Activated CD8-positive, alpha-beta T cell treated with anti-CD3 and anti-CD28 coated beads, Interleukin-2, amount 10 ng/mL, durations not matched to agents 7 days and 5 days (primary cell): ENCODE results near the gene DHRS3. TPM values are rescaled to one million over a fixed set of nuclear protein-coding genes. Genes with fewer than 3 reads are reported as not detected.
"Not testable (repeated sequence)": the region's sequence is repeated elsewhere in the genome, so short reads cannot be mapped to it uniquely, and the experiment has no call there.

ENCODE experiments used
- ATAC-seq: fragments of 150-1000 bp; cut with Tn5 transposase; one replicate; pipeline ENCODE4 v1.10.0; 2021; ENCODE audit warnings: moderate library complexity
- CTCF ChIA-PET: fragments of 350-600 bp; sonication (Branson Sonifier 250); formaldehyde crosslinking; loops from one replicate; lab custom pipeline; 2021; ENCODE audit warnings: antibody characterized with exemption; lab: Charles Lee
- POLR2A ChIA-PET: fragments of 350-600 bp; sonication (Branson Sonifier 250); formaldehyde crosslinking; loops from one replicate; lab custom pipeline; 2021; ENCODE audit warnings: antibody characterized with exemption; lab: Charles Lee
- DNase-seq: peaks from one replicate; pipeline ENCODE4 v3.0.0-alpha.2; 2020
- H3K27ac Mint-ChIP-seq: one replicate; pipeline ENCODE4 v1.8.0; 2021; ENCODE audit warnings: mild to moderate bottlenecking, mixed read lengths
- H3K27me3 Mint-ChIP-seq: one replicate; pipeline ENCODE4 v1.8.0; 2021; ENCODE audit warnings: low read depth, mixed read lengths
- H3K36me3 Mint-ChIP-seq: one replicate; pipeline ENCODE4 v1.8.0; 2021; ENCODE audit warnings: low read depth, mixed read lengths
- H3K4me1 Mint-ChIP-seq: one replicate; pipeline ENCODE4 v1.8.0; 2021; ENCODE audit warnings: low read depth, mixed read lengths
- H3K4me3 Mint-ChIP-seq: one replicate; pipeline ENCODE4 v1.8.0; 2021; ENCODE audit warnings: mild to moderate bottlenecking, mixed read lengths
- H3K9me3 Mint-ChIP-seq: one replicate; pipeline ENCODE4 v1.8.0; 2022; ENCODE audit warnings: mixed read lengths; ENCODE audit not compliant: insufficient read depth
- total RNA-seq, 2 experiments: library from RNA; stranded (reverse); gene quantifications; one replicate each; pipeline ENCODE4 v1.2.3, GENCODE V29; 2021

Gene DHRS3
- 10 to 100 TPM; 86.8 to 89.5 TPM for total RNA-seq

GRCh38 chr1:12617901-12618660 lies at the start of gene DHRS3:
Gene DHRS3, minus strand, starts transcription at chr1:12618210. Its CDS starts 862 bp downstream, at chr1:12617348.
- Mint-ChIP-seq H3K36me3 (peaks cover 45% of the 10 kb centered on the region), H3K27me3 (no peaks in the 10 kb centered on the region), H3K4me1 (peaks cover 65% of the 10 kb centered on the region), H3K27ac (peak within 1 kb of the TSS; percentile 99), H3K4me3 (peak within 1 kb of the TSS; percentile 99), H3K9me3 (no peaks in the 10 kb centered on the region)
- peak; percentile 71 for ATAC-seq
- DNase-seq = peak; percentile 87
- POLR2A ChIA-PET = interaction anchor here (0.5 to 4.8 kb wide), 29 partner anchors 11 to 1115 kb away, joined by 3 to 55 read pairs (median 4); no protein-coding TSS in a partner anchor
- CTCF ChIA-PET = interaction anchor here (0.7 to 7.6 kb wide), 30 partner anchors 12 to 494 kb away, joined by 3 to 103 read pairs (median 6); no protein-coding TSS in a partner anchor

- no peaks in the 10 kb centered on the region for H3K4me1 Mint-ChIP-seq
- no peak for DNase-seq
- no peaks in the 10 kb centered on the region for H3K36me3 Mint-ChIP-seq
- ChIA-PET POLR2A (no interaction called here), CTCF (interaction anchor here (1.6 kb wide), 1 partner anchor 352 kb away, joined by 4 read pairs; no protein-coding TSS in a partner anchor)
- no peak for ATAC-seq
- peaks cover 12% of the 10 kb centered on the region for H3K27me3 Mint-ChIP-seq
- peaks cover 7% of the 10 kb centered on the region for H3K9me3 Mint-ChIP-seq
- no peak overlapping the region for H3K27ac Mint-ChIP-seq
- H3K4me3 Mint-ChIP-seq = no peak overlapping the region
These were observed 48.2 kb upstream of the DHRS3 start for GRCh38 chr1:12666141-12666735.

GRCh38 chr1:12665511-12665910 lies 47.5 kb upstream of the DHRS3 start:
- Mint-ChIP-seq H3K4me1 (no peaks in the 10 kb centered on the region), H3K27me3 (peaks cover 9% of the 10 kb centered on the region), H3K4me3 (no peak overlapping the region), H3K36me3 (no peaks in the 10 kb centered on the region), H3K9me3 (peaks cover 7% of the 10 kb centered on the region), H3K27ac (no peak overlapping the region)
- CTCF ChIA-PET = interaction anchor here (0.9 kb wide), 1 partner anchor 45 kb away, joined by 4 read pairs; no protein-coding TSS in a partner anchor
- ATAC-seq (no peak), DNase-seq (no peak)
- POLR2A ChIA-PET = no interaction called here

- Mint-ChIP-seq H3K27ac (no peak overlapping the region), H3K4me3 (no peak overlapping the region), H3K36me3 (no peaks in the 10 kb centered on the region), H3K4me1 (peaks cover 8% of the 10 kb centered on the region), H3K9me3 (no peaks in the 10 kb centered on the region), H3K27me3 (peaks cover 5% of the 10 kb centered on the region)
- POLR2A ChIA-PET = no interaction called here
- no peak for DNase-seq
- ATAC-seq = no peak
- CTCF ChIA-PET = interaction anchor here (1.7 to 7.7 kb wide), 2 partner anchors 387 to 538 kb away, joined by 4 to 121 read pairs; no protein-coding TSS in a partner anchor
These were observed 44.5 kb upstream of the DHRS3 start for GRCh38 chr1:12662556-12662955.

GRCh38 chr1:12661606-12662219 lies 43.7 kb upstream of the DHRS3 start:
- Mint-ChIP-seq H3K9me3 (no peaks in the 10 kb centered on the region), H3K36me3 (no peaks in the 10 kb centered on the region), H3K27ac (peak overlapping the region; percentile 4), H3K27me3 (peaks cover 8% of the 10 kb centered on the region), H3K4me3 (no peak overlapping the region), H3K4me1 (peaks cover 12% of the 10 kb centered on the region)
- ATAC-seq = no peak
- ChIA-PET CTCF (interaction anchor here (7.7 kb wide), 1 partner anchor 386 kb away, joined by 121 read pairs; no protein-coding TSS in a partner anchor), POLR2A (no interaction called here)
- no peak for DNase-seq

- peak; percentile 81 for ATAC-seq
- peaks cover 12% of the 10 kb centered on the region for H3K4me1 Mint-ChIP-seq
- DNase-seq = peak; percentile 78
- ChIA-PET CTCF (interaction anchor here (0.6 to 7.7 kb wide), 47 partner anchors 10 to 640 kb away, joined by 3 to 121 read pairs (median 5); partner anchors contain the start of genes AADACL4, DHRS3 and MIIP), POLR2A (interaction anchor here (1.3 kb wide), 1 partner anchor 345 kb away, joined by 3 read pairs; no protein-coding TSS in a partner anchor)
- peak overlapping the region; percentile 0 for H3K27ac Mint-ChIP-seq
- peak overlapping the region; percentile 47 for H3K4me3 Mint-ChIP-seq
- no peaks in the 10 kb centered on the region for H3K36me3 Mint-ChIP-seq
- H3K27me3 Mint-ChIP-seq = peaks cover 10% of the 10 kb centered on the region
- H3K9me3 Mint-ChIP-seq = no peaks in the 10 kb centered on the region
These were observed 40.8 kb upstream of the DHRS3 start for GRCh38 chr1:12658531-12659453.

- ATAC-seq, H3K4me3 Mint-ChIP-seq, H3K27me3 Mint-ChIP-seq, DNase-seq, H3K9me3 Mint-ChIP-seq, H3K27ac Mint-ChIP-seq, H3K36me3 Mint-ChIP-seq: not testable (repeated sequence)
- ChIA-PET CTCF (interaction anchor here (0.6 to 7.7 kb wide), 32 partner anchors 9 to 639 kb away, joined by 3 to 121 read pairs (median 6); partner anchors contain the start of genes AADACL4, DHRS3 and MIIP), POLR2A (interaction anchor here (1.3 kb wide), 1 partner anchor 344 kb away, joined by 3 read pairs; no protein-coding TSS in a partner anchor)
- H3K4me1 Mint-ChIP-seq = peaks cover 12% of the 10 kb centered on the region
These were observed 40.0 kb upstream of the DHRS3 start for GRCh38 chr1:12657885-12658512.

- ChIA-PET POLR2A (interaction anchor here (0.7 kb wide), 1 partner anchor 221 kb away, joined by 3 read pairs; no protein-coding TSS in a partner anchor), CTCF (interaction anchor here (1.9 to 7.7 kb wide), 11 partner anchors 8 to 533 kb away, joined by 6 to 121 read pairs (median 15); partner anchors contain the start of genes AADACL4 and DHRS3)
- no peaks in the 10 kb centered on the region for H3K9me3 Mint-ChIP-seq
These were observed 39.3 kb upstream of the DHRS3 start for GRCh38 chr1:12657060-12657884.

GRCh38 chr1:12656575-12656974 lies 38.6 kb upstream of the DHRS3 start:
- Mint-ChIP-seq H3K27me3 (peaks cover 5% of the 10 kb centered on the region), H3K4me1 (peaks cover 12% of the 10 kb centered on the region)
- CTCF ChIA-PET = interaction anchor here (5.6 to 7.7 kb wide), 2 partner anchors 344 to 381 kb away, joined by 89 to 121 read pairs; no protein-coding TSS in a partner anchor

More at GRCh38 chr1:12657060-12657884, 39.3 kb upstream of the DHRS3 start:
- ATAC-seq = no peak
- H3K27me3 Mint-ChIP-seq = peaks cover 7% of the 10 kb centered on the region
- H3K36me3 Mint-ChIP-seq = no peaks in the 10 kb centered on the region
- H3K27ac Mint-ChIP-seq = no peak overlapping the region
- peaks cover 12% of the 10 kb centered on the region for H3K4me1 Mint-ChIP-seq
- DNase-seq = no peak
- no peak overlapping the region for H3K4me3 Mint-ChIP-seq

More at GRCh38 chr1:12656575-12656974, 38.6 kb upstream of the DHRS3 start:
- Mint-ChIP-seq H3K4me3 (no peak overlapping the region), H3K36me3 (no peaks in the 10 kb centered on the region), H3K9me3 (no peaks in the 10 kb centered on the region), H3K27ac (no peak overlapping the region)
- no peak for ATAC-seq
- POLR2A ChIA-PET = no interaction called here
- no peak for DNase-seq
